ENCODE data around the gene PDCD1LG2. TPM values are rescaled to one million over a fixed set of nuclear protein-coding genes. Genes with fewer than 3 reads are reported as not detected.

The PDCD1LG2 gene
- polyA plus RNA-seq, 3 donors: 0.16 to 0.41 (median 0.17) TPM

DNA sequence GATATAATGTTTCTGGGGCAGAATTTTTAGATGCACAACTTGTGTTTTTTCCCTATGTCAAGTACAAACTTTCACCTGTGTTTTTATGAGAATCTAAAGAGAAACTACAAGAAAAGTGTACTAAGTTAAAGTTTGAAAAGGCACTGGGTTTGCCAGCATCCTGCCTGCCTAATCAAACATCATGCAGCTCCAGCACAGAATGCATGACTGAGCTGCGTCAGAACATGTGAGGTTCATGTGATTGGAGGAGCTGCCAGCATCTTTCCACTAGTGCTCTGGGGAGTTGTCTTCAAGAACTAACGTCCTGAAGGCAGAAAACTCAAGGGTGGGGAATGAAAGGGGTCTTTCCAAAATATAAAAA lies 72.5 kb downstream of the PDCD1LG2 start:
- Histone ChIP-seq H3K27ac (ENCODE audit: low read depth in 1 of 2, low read length in 2 of 2) (no peak overlapping the region), H3K27me3 (ENCODE audit: control insufficient read depth in 2 of 2, insufficient read depth in 2 of 2, low read length in 2 of 2) (no peaks in the 10 kb centered on the region), H3K9me3 (replicated peaks in 1 of 2; ENCODE audit: control insufficient read depth in 1 of 2, insufficient read depth in 1 of 2, low read length in 2 of 2) (no peaks in the 10 kb centered on the region), H3K9ac (ENCODE audit: insufficient read depth, low read length, poor library complexity, severe bottlenecking) (no peak overlapping the region), H3K36me3 (replicated peaks in 1 of 2; ENCODE audit: control insufficient read depth in 1 of 2, insufficient read depth in 2 of 2, low read length in 2 of 2) (no peaks in the 10 kb centered on the region), H2AFZ (ENCODE audit: insufficient read depth, low read depth, low read length, poor library complexity, severe bottlenecking) (no peak overlapping the region), H4K20me1 (ENCODE audit: insufficient read depth, low read length) (no peaks in the 10 kb centered on the region), H3K4me3 (replicated peaks in 1 of 3; ENCODE audit: low read depth in 2 of 3, low read length in 3 of 3) (no peak overlapping the region), H3K4me2 (replicated peaks; ENCODE audit: extremely low read depth, low read length, poor library complexity, severe bottlenecking) (no peak overlapping the region), H3K79me2 (ENCODE audit: insufficient read depth, low read length) (no peaks in the 10 kb centered on the region), H3K4me1 (ENCODE audit: control insufficient read depth in 1 of 2, insufficient read depth in 2 of 2, low read length in 2 of 2) (peaks cover 0 to 4% of the 10 kb centered on the region in 2 donors)
- DNase-seq: no peak
- H3K4me1 Mint-ChIP-seq: peaks cover 22% of the 10 kb centered on the region
- H3K27ac Mint-ChIP-seq: no peak overlapping the region
- H3K9me3 Mint-ChIP-seq: peaks cover 0 to 6% (median 2%) of the 10 kb centered on the region in 7 donors
- intact Hi-C loops (cut with micrococcal nuclease): no loop called here
- H3K4me3 Mint-ChIP-seq: no peak overlapping the region
- WGBS (ENCODE audit: insufficient coverage): 80% methylated on average over 1 of the region's 2 CpGs
- peaks cover 0 to 2% (median 1%) of the 10 kb centered on the region in 3 donors for H3K27me3 Mint-ChIP-seq (ENCODE audit: low read depth in 3 of 3)
- H3K36me3 Mint-ChIP-seq: peaks cover 0 to 2% of the 10 kb centered on the region in 2 donors
- TF ChIP-seq, protein P1, sequence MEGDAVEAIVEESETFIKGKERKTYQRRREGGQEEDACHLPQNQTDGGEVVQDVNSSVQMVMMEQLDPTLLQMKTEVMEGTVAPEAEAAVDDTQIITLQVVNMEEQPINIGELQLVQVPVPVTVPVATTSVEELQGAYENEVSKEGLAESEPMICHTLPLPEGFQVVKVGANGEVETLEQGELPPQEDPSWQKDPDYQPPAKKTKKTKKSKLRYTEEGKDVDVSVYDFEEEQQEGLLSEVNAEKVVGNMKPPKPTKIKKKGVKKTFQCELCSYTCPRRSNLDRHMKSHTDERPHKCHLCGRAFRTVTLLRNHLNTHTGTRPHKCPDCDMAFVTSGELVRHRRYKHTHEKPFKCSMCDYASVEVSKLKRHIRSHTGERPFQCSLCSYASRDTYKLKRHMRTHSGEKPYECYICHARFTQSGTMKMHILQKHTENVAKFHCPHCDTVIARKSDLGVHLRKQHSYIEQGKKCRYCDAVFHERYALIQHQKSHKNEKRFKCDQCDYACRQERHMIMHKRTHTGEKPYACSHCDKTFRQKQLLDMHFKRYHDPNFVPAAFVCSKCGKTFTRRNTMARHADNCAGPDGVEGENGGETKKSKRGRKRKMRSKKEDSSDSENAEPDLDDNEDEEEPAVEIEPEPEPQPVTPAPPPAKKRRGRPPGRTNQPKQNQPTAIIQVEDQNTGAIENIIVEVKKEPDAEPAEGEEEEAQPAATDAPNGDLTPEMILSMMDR (IDR thresholded peaks at IDR 0.05): no peak

GRCh38 chr9:5586391-5586802 lies 76.1 kb downstream of the PDCD1LG2 start:
- DNase-seq: no peak
- Mint-ChIP-seq H3K27me3 (ENCODE audit: low read depth in 3 of 3) (peaks cover 0 to 7% (median 4%) of the 10 kb centered on the region in 3 donors), H3K36me3 (no peaks in the 10 kb centered on the region), H3K4me1 (peaks cover 11% of the 10 kb centered on the region), H3K9me3 (peaks cover 0 to 4% (median 2%) of the 10 kb centered on the region in 7 donors), H3K27ac (peak overlapping the region in 1 of 7 donors; percentile 54), H3K4me3 (no peak overlapping the region)
- no peak overlapping the region for H3K9ac ChIP-seq (ENCODE audit: insufficient read depth, low read length, poor library complexity, severe bottlenecking)
- no peaks in the 10 kb centered on the region for H3K4me1 ChIP-seq (ENCODE audit: control insufficient read depth in 1 of 2, insufficient read depth in 2 of 2, low read length in 2 of 2)
- no peaks in the 10 kb centered on the region for H3K79me2 ChIP-seq (ENCODE audit: insufficient read depth, low read length)
- H2AFZ ChIP-seq (ENCODE audit: insufficient read depth, low read depth, low read length, poor library complexity, severe bottlenecking): no peak overlapping the region
- H3K9me3 ChIP-seq (replicated peaks in 1 of 2; ENCODE audit: control insufficient read depth in 1 of 2, insufficient read depth in 1 of 2, low read length in 2 of 2): no peaks in the 10 kb centered on the region
- intact Hi-C loops (cut with micrococcal nuclease): no loop called here
- no peaks in the 10 kb centered on the region for H3K36me3 ChIP-seq (replicated peaks in 1 of 2; ENCODE audit: control insufficient read depth in 1 of 2, insufficient read depth in 2 of 2, low read length in 2 of 2)
- no peak overlapping the region for H3K27ac ChIP-seq (ENCODE audit: low read depth in 1 of 2, low read length in 2 of 2)
- TF ChIP-seq, protein P1 (IDR thresholded peaks at IDR 0.05): no peak
- H3K4me3 ChIP-seq (replicated peaks in 1 of 3; ENCODE audit: low read depth in 2 of 3, low read length in 3 of 3): no peak overlapping the region
- no peaks in the 10 kb centered on the region for H3K27me3 ChIP-seq (ENCODE audit: control insufficient read depth in 2 of 2, insufficient read depth in 2 of 2, low read length in 2 of 2)
- H4K20me1 ChIP-seq (ENCODE audit: insufficient read depth, low read length): no peaks in the 10 kb centered on the region
- no peak overlapping the region for H3K4me2 ChIP-seq (replicated peaks; ENCODE audit: extremely low read depth, low read length, poor library complexity, severe bottlenecking)
